B cell (primary cell): ENCODE measurements around the gene HFE.

Experiments used
- CTCF ChIP-seq: fragments of 200-600 bp; IDR thresholded peaks from one replicate; pipeline ENCODE4 v1.8.0; 2022; ENCODE audit warnings: antibody characterized with exemption, mild to moderate bottlenecking
- EZH2 ChIP-seq: IDR thresholded peaks from 2 replicates; pipeline ENCODE4 v1.6.1; 2012; ENCODE audit warnings: borderline replicate concordance, low read depth, mild to moderate bottlenecking, moderate library complexity, low read length; ENCODE audit not compliant: insufficient read depth, poor library complexity, severe bottlenecking

DNA sequence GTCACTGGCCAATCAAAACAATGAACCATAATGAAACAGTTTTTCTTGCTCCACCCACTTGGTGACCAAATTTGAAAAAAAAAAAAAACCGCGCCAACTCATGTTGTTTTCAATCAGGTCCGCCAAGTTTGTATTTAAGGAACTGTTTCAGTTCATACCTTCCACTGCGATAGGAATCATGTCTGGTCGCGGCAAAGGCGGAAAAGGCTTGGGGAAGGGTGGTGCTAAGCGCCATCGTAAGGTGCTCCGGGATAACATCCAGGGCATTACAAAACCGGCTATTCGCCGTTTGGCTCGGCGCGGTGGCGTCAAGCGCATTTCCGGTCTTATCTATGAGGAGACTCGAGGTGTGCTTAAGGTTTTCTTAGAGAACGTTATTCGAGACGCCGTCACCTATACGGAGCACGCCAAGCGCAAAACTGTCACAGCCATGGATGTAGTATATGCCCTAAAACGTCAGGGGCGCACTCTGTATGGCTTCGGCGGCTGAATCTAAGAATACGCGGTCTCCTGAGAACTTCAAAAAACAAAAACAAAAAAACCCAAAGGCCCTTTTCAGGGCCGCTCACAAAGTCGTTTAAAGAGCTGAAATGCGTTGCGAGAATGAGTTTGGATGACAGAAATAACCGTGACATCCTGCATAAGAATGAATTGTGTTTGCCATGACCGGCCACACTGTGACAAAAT is 16.7 kb downstream of the HFE start:
- TF ChIP-seq CTCF (peak; percentile 66), EZH2 (no peak)
